NCI-H69 (cell line): ENCODE measurements around the gene OXLD1.

Experiments
- DNase-seq: peaks from one replicate; lab custom pipeline; 2025; lab: John Stamatoyannopoulos, UW

The OXLD1 gene

GRCh38 chr17:81702934-81703746 is 36.7 kb upstream of the OXLD1 start, which contains the start of gene MRPL12:
TSS of gene MRPL12 (plus strand) at chr17:81703367. CDS start at chr17:81703502, 135 bp downstream.
- DNase-seq: peak; percentile 98

GRCh38 chr17:81701288-81702071 is 35.1 kb upstream of the OXLD1 start:
- no peak for DNase-seq

- no peak for DNase-seq
Observed at GRCh38 chr17:81700353-81701287, 34.2 kb upstream of the OXLD1 start.

- no peak for DNase-seq
Observed at GRCh38 chr17:81697261-81698044, 31.0 kb upstream of the OXLD1 start.

- no peak for DNase-seq
Observed at GRCh38 chr17:81696218-81696941, 30.0 kb upstream of the OXLD1 start.

- DNase-seq: no peak
Observed at GRCh38 chr17:81695801-81696200, 29.4 kb upstream of the OXLD1 start.

- no peak for DNase-seq
Observed at GRCh38 chr17:81695211-81695610, 28.8 kb upstream of the OXLD1 start.

GRCh38 chr17:81694810-81695209 is 28.4 kb upstream of the OXLD1 start:
- DNase-seq: no peak

- no peak for DNase-seq
Observed at GRCh38 chr17:81693509-81694210, 27.3 kb upstream of the OXLD1 start.

GRCh38 chr17:81691608-81692007 is 25.2 kb upstream of the OXLD1 start:
- DNase-seq: no peak

- DNase-seq: no peak
Observed at GRCh38 chr17:81691196-81691595, 24.8 kb upstream of the OXLD1 start.

- no peak for DNase-seq
Observed at GRCh38 chr17:81690549-81690948, 24.1 kb upstream of the OXLD1 start.

- no peak for DNase-seq
Observed at GRCh38 chr17:81690066-81690465, 23.7 kb upstream of the OXLD1 start.

GRCh38 chr17:81688616-81689015 is 22.2 kb upstream of the OXLD1 start:
- DNase-seq: no peak

GRCh38 chr17:81687770-81688541 is 21.6 kb upstream of the OXLD1 start:
- no peak for DNase-seq

GRCh38 chr17:81686614-81687013 is 20.2 kb upstream of the OXLD1 start:
- DNase-seq: no peak

GRCh38 chr17:81685108-81685507 is 18.7 kb upstream of the OXLD1 start:
- peak; percentile 32 for DNase-seq

GRCh38 chr17:81684442-81684911 is 18.1 kb upstream of the OXLD1 start:
- no peak for DNase-seq
